HEK293T (cell line): ENCODE data around the gene IRS2.

Experiments
- CTCF ChIA-PET: fragments of 350-600 bp; formaldehyde crosslinking; extraction: SDS; loops from one replicate; lab custom pipeline; 2021; ENCODE audit warnings: antibody characterized with exemption, inconsistent platforms; lab: Yijun Ruan, JAX
- POLR2A ChIA-PET: fragments of 350-600 bp; formaldehyde crosslinking; extraction: SDS; loops from one replicate; lab custom pipeline; 2020; ENCODE audit warnings: antibody characterized with exemption, inconsistent platforms; lab: Yijun Ruan, JAX
- DNase-seq: peaks from one replicate; pipeline ENCODE4 v3.0.0; 2012; ENCODE audit warnings: mixed read lengths; ENCODE audit errors: extremely low spot score
- ARNT ChIP-seq: fragments of 450-650 bp; IDR thresholded peaks from 2 replicates; pipeline ENCODE4 v1.6.1; 2017; ENCODE audit warnings: mild to moderate bottlenecking
- BHLHE40 ChIP-seq: fragments of 450-650 bp; IDR thresholded peaks from 2 replicates; pipeline ENCODE4 v1.6.1; 2016; ENCODE audit warnings: mild to moderate bottlenecking, moderate library complexity, borderline replicate concordance
- CTBP1 ChIP-seq: fragments of 450-650 bp; IDR thresholded peaks from 2 replicates; pipeline ENCODE4 v1.6.1; 2016; ENCODE audit warnings: borderline replicate concordance
- ELF4 ChIP-seq: fragments of 450-650 bp; IDR thresholded peaks from 2 replicates; pipeline ENCODE4 v1.6.1; 2017; ENCODE audit warnings: antibody characterized with exemption
- FOXA1 ChIP-seq: fragments of 450-650 bp; IDR thresholded peaks from 2 replicates; pipeline ENCODE4 v1.6.1; 2016; ENCODE audit warnings: mild to moderate bottlenecking
- FOXK2 ChIP-seq: fragments of 450-650 bp; IDR thresholded peaks from 2 replicates; pipeline ENCODE4 v1.6.1; 2016; ENCODE audit warnings: mild to moderate bottlenecking
- FOXM1 ChIP-seq: fragments of 450-650 bp; IDR thresholded peaks from 2 replicates; pipeline ENCODE4 v1.6.1; 2017; ENCODE audit warnings: mild to moderate bottlenecking, borderline replicate concordance
- HDGF ChIP-seq: fragments of 450-650 bp; IDR thresholded peaks from 2 replicates; pipeline ENCODE4 v1.6.1; 2017; ENCODE audit warnings: antibody characterized with exemption, borderline replicate concordance
- L3MBTL2 ChIP-seq: fragments of 450-650 bp; conservative IDR thresholded peaks from 2 replicates; pipeline ENCODE4 v1.6.1; 2016; ENCODE audit warnings: mild to moderate bottlenecking
- LEF1 ChIP-seq: fragments of 450-650 bp; IDR thresholded peaks from 2 replicates; pipeline ENCODE4 v1.6.1; 2017; ENCODE audit warnings: mild to moderate bottlenecking, borderline replicate concordance
- NFRKB ChIP-seq: fragments of 450-650 bp; IDR thresholded peaks from 2 replicates; pipeline ENCODE4 v1.6.1; 2016; ENCODE audit warnings: mild to moderate bottlenecking, moderate library complexity
- SP1 ChIP-seq: fragments of 450-650 bp; IDR thresholded peaks from 2 replicates; pipeline ENCODE4 v1.6.1; 2017
- SUZ12 ChIP-seq: fragments of 450-650 bp; IDR thresholded peaks from 2 replicates; pipeline ENCODE4 v1.6.1; 2016; ENCODE audit warnings: mild to moderate bottlenecking
- TARDBP ChIP-seq: fragments of 450-650 bp; IDR thresholded peaks from 2 replicates; pipeline ENCODE4 v1.6.1; 2016
- ZNF384 ChIP-seq: fragments of 450-650 bp; IDR thresholded peaks from 2 replicates; pipeline ENCODE4 v1.6.1; 2016
- TF ChIP-seq, protein P1 (sequence below): fragments of 450-650 bp; IDR thresholded peaks from 2 replicates; pipeline ENCODE4 v1.6.1; 2016

The IRS2 gene

DNA sequence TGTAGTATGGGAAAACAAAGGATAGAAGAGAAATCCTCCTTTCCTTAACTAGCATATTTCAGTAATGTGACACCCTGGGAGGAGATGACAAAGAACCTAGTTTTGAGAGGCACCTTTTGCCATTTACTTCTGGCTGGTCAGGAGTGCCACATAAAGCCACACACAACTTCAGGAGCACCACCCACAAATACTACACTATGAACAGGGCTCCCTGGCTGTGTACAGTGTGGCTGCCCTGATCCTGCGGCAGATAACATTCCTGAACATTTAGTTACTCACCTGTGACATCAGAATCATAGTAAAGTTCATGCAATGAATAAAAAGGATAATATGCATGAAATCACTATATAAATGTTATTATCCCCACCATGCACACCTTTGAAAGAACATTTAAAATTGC lies 17.4 kb upstream of the IRS2 start:
- no peak for TF ChIP-seq TARDBP
- TF ChIP-seq NFRKB = no peak
- TF ChIP-seq FOXM1 = no peak
- no peak for TF ChIP-seq FOXA1
- TF ChIP-seq SP1 = no peak
- TF ChIP-seq, protein P1, sequence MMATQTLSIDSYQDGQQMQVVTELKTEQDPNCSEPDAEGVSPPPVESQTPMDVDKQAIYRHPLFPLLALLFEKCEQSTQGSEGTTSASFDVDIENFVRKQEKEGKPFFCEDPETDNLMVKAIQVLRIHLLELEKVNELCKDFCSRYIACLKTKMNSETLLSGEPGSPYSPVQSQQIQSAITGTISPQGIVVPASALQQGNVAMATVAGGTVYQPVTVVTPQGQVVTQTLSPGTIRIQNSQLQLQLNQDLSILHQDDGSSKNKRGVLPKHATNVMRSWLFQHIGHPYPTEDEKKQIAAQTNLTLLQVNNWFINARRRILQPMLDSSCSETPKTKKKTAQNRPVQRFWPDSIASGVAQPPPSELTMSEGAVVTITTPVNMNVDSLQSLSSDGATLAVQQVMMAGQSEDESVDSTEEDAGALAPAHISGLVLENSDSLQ = no peak
- TF ChIP-seq CTBP1 = no peak
- DNase-seq = no peak
- POLR2A ChIA-PET = no interaction called here
- CTCF ChIA-PET = no interaction called here

DNA sequence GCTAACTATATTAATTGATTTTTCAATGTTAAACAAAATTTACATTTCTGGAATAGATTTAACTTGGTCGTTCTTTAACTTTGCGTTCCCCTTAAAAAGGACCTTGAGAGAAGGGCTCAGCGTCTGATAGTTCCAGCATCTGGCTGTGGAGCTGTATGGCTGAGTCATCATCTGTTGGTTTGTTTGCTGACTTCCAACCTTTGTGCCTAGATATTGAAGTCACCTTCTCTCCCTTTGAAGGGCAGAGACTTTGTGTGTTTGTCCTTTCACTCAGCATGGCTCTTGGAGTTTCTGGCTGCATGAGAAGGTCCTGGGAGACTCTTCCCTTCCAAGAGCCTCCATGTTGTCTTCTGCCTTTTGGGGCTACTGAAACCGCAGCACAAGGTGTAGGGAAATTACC lies 16.6 kb upstream of the IRS2 start:
- DNase-seq = no peak
- ChIA-PET POLR2A (no interaction called here), CTCF (no interaction called here)
- no peak for TF ChIP-seq HDGF
- no peak for TF ChIP-seq SUZ12
- no peak for TF ChIP-seq BHLHE40
- no peak for TF ChIP-seq LEF1
- no peak for TF ChIP-seq L3MBTL2
- no peak for TF ChIP-seq CTBP1
- no peak for TF ChIP-seq TARDBP
- TF ChIP-seq ELF4 = no peak
- TF ChIP-seq SP1 = no peak
- TF ChIP-seq ZNF384 = no peak
- TF ChIP-seq NFRKB = no peak
- TF ChIP-seq FOXM1 = no peak
- no peak for TF ChIP-seq ARNT
- TF ChIP-seq FOXK2 = no peak
- TF ChIP-seq, protein P1 = no peak
- no peak for TF ChIP-seq FOXA1

DNA sequence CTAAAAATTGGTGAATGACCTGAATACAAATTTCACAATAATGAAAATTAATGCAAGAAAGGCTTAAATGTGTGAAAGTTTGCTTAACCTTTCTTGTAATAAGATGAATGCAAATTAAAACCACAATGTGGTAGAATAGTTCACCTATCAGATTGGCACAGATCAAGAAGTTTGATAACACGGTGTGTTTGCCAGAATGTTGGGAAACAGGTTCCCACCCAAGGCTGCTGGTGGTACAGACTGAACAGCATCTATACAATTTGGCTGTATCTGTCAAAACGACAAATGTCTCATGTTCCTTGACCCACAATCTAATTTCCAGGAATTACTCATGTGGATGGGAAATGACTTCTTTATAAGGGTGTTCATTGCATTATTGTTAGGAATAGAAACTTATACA lies 8.6 kb upstream of the IRS2 start:
- ChIA-PET CTCF (no interaction called here), POLR2A (no interaction called here)
- no peak for DNase-seq
- TF ChIP-seq CTBP1 (no peak), L3MBTL2 (no peak), FOXA1 (no peak), ARNT (no peak), LEF1 (no peak), FOXM1 (no peak)

DNA sequence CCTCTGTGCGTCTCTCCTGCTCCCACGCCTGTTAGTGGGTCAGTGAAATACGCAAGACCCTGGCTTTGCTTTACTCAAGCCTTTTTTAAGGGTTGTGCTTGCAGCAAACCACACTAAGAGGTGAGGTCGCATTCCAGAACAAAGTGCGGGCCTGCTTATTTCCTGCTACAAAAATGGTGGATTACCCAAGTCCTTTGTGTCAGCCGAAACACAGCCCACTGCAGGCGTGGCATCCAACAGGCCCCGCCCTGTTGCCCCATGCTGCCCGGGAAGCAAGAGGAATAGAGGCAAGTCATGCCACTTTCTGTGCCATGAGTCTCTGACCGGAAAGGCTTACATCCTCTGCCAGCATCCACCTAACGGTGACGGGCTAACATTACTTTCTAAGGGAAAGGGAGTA lies 7.7 kb upstream of the IRS2 start:
- TF ChIP-seq ZNF384 (no peak), BHLHE40 (no peak)
- no peak for DNase-seq

DNA sequence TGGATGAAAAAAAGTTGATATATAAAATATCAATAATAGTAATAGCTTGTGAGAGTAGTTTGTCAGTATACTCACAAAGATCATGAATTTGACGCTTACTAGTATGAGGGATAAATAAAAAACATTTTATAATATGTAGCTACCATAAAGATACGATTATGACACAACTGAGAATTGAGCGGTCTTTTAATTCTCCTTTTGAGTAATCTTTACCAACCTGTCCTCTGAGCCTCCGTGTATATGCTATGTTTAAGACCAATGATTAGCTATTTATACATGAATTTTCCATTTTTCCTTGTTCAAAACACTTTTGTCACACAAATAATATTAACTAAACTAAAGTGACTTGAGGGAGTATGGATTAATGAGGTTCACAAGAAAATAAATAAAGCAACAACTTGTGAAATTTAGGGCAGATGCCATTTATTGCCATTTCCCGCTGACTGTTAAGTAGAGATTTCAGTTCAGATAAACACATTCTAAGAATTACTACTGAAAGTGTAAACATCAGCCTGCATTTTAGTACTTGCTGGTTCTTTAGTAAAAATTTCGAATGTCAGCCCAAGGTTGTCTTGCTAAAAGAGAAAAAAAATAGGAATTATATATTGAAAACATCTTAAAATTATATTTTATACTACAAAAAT lies 6.2 kb upstream of the IRS2 start:
- no peak for TF ChIP-seq L3MBTL2
- TF ChIP-seq FOXA1 = no peak
- TF ChIP-seq TARDBP = no peak
- ChIA-PET CTCF (interaction anchor here (1.0 kb wide), 1 partner anchor 831 kb away, joined by 4 read pairs; no protein-coding TSS in a partner anchor), POLR2A (no interaction called here)
- DNase-seq = no peak

More for the DNA sequence above, 7.7 kb upstream of the IRS2 start:
- POLR2A ChIA-PET = no interaction called here
- CTCF ChIA-PET = no interaction called here

DNA sequence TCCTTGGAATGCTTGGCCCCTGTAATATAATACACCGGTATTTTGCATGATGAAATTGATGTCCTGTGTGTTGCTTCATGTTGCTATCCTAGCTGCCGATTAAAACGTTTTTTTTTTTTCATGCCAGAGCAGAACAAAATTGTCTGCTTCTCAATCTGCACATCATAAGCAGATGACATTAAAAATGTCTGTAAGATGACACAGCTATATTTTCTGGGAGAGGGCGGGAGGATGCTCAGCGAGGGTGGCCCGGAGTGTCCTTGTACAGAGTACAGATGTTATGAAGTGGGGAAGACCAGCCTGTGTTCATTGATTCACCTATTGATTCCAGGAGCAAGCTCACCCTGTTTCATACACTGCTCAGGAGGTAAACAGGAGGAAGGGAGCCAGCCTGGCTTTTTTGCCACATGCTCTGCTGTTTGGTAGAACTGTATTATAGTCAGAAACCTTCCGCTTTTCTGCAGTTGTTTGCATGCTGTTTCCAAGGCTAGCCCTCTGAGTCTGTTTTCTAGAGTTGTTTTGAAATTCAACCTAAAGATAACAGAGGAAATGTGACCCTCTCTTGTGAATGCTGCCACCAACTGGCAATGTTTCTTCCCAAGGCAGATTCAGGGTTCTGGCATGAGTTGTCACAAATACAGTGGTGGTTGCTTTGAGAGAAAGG lies 4.7 kb upstream of the IRS2 start:
- POLR2A ChIA-PET = no interaction called here
- DNase-seq = peak; percentile 9
- CTCF ChIA-PET = interaction anchor here (0.5 to 1.1 kb wide), 4 partner anchors 9 to 913 kb away, joined by 3 to 4 read pairs (median 3); no protein-coding TSS in a partner anchor
- TF ChIP-seq LEF1 (no peak), ELF4 (no peak), NFRKB (no peak), SUZ12 (no peak), CTBP1 (no peak), FOXK2 (no peak), BHLHE40 (no peak), FOXM1 (no peak), L3MBTL2 (no peak)
- TF ChIP-seq, protein P1 = no peak

DNA sequence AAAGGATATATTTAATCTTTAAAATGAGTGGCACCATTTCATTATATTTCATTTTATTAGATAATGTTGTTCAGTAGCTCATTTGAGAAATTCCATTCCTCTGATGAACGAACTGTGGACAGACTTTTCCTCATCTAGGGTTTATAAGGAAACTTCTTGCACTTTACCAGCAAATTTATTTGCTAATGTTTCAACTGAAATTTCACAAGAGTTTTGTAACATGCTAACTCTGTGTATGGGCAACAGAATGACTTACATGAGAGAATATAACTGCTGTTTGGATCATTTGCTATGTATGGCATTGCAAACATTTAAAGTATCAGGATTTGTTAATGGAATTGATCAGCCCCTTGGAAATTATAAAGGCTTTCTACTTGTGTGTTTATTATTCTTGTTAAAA lies 3.7 kb upstream of the IRS2 start:
- POLR2A ChIA-PET = no interaction called here
- CTCF ChIA-PET = no interaction called here
- TF ChIP-seq CTBP1 (no peak), FOXK2 (no peak)
- no peak for DNase-seq
